Liver (tissue), 9 donors: Measurements from ENCODE around the gene SCAMP5. TPM values are rescaled to one million over a fixed set of nuclear protein-coding genes. Genes with fewer than 3 reads are reported as not detected.

Experiments used
- DNase-seq: peaks from one replicate; pipeline ENCODE4 v3.0.0-alpha.2; 2017; ENCODE audit warnings: low spot score
- H3K27ac ChIP-seq, 2 donors: one replicate each; pipeline ENCODE4 v1.7.0; 2013; ENCODE audit warnings: inconsistent platforms in 2 of 2, low read length in 2 of 2, control low read depth in 1 of 2, low read depth in 1 of 2, mild to moderate bottlenecking in 1 of 2
- H3K27me3 ChIP-seq, 4 donors: one replicate each; pipeline versions ENCODE4 v1.6.1 to v1.7.0; 2013; ENCODE audit warnings: low read length in 3 of 4, inconsistent platforms in 1 of 4, mild to moderate bottlenecking in 1 of 4, moderate library complexity in 1 of 4; ENCODE audit not compliant: control insufficient read depth in 4 of 4, insufficient read depth in 4 of 4
- H3K36me3 ChIP-seq, 4 donors: one replicate each; pipeline versions ENCODE4 v1.6.1 to v1.7.0; 2013; ENCODE audit warnings: low read length in 3 of 4, mild to moderate bottlenecking in 3 of 4, low read depth in 1 of 4, moderate library complexity in 1 of 4; ENCODE audit not compliant: control insufficient read depth in 4 of 4, insufficient read depth in 3 of 4
- H3K4me1 ChIP-seq, 4 donors: one replicate each; pipeline versions ENCODE4 v1.6.1 to v1.7.0; 2013; ENCODE audit warnings: low read length in 3 of 4, mild to moderate bottlenecking in 3 of 4, moderate library complexity in 1 of 4; ENCODE audit not compliant: control insufficient read depth in 4 of 4, insufficient read depth in 4 of 4
- H3K4me3 ChIP-seq, 3 donors: one replicate each; pipeline versions ENCODE4 v1.6.1 to v1.7.0; 2013; ENCODE audit warnings: low read length in 3 of 3, control low read depth in 1 of 3, low read depth in 1 of 3, mild to moderate bottlenecking in 1 of 3
- H3K9ac ChIP-seq, 2 donors: one replicate each; pipeline ENCODE4 v1.7.0; 2013; ENCODE audit warnings: low read length in 2 of 2, mild to moderate bottlenecking in 2 of 2, moderate library complexity in 2 of 2, control low read depth in 1 of 2, low read depth in 1 of 2
- H3K9me3 ChIP-seq, 4 donors: one replicate each; pipeline versions ENCODE4 v1.6.1 to v1.7.0; 2013; ENCODE audit warnings: low read length in 3 of 4; ENCODE audit not compliant: control insufficient read depth in 4 of 4
- EGR1 ChIP-seq, 2 donors: IDR thresholded peaks; 2 replicates each; pipeline ENCODE4 v1.6.1; 2016 to 2018; ENCODE audit warnings: antibody characterized with exemption in 2 of 2, low read depth in 2 of 2
- FOXA1 ChIP-seq: IDR thresholded peaks from 2 replicates; pipeline ENCODE4 v1.6.1; 2016; ENCODE audit warnings: antibody characterized with exemption
- FOXA2 ChIP-seq: IDR thresholded peaks from 2 replicates; pipeline ENCODE4 v1.6.1; 2016; ENCODE audit warnings: antibody characterized with exemption
- GABPA ChIP-seq, 2 donors: IDR thresholded peaks in 1 of 2; conservative IDR thresholded peaks in 1 of 2; 2 replicates each; pipeline ENCODE4 v1.6.1; 2016; ENCODE audit warnings: antibody characterized with exemption in 2 of 2, mild to moderate bottlenecking in 1 of 2, moderate library complexity in 1 of 2
- HNF4A ChIP-seq, 2 donors: conservative IDR thresholded peaks; 2 replicates each; pipeline ENCODE4 v1.6.1; 2016; ENCODE audit warnings: antibody characterized with exemption in 2 of 2, mild to moderate bottlenecking in 2 of 2
- HNF4G ChIP-seq: IDR thresholded peaks from 2 replicates; pipeline ENCODE4 v1.6.1; 2016; ENCODE audit warnings: antibody characterized with exemption
- JUND ChIP-seq, 2 donors: IDR thresholded peaks; 2 replicates each; pipeline ENCODE4 v1.6.1; 2016; ENCODE audit warnings: antibody characterized with exemption in 2 of 2
- NR2F2 ChIP-seq: IDR thresholded peaks from 2 replicates; pipeline ENCODE4 v1.6.1; 2016; ENCODE audit warnings: antibody characterized with exemption
- RAD21 ChIP-seq, 2 donors: IDR thresholded peaks; 2 replicates each; pipeline ENCODE4 v1.6.1; 2016; ENCODE audit warnings: antibody characterized with exemption in 2 of 2, mild to moderate bottlenecking in 2 of 2
- RXRA ChIP-seq, 2 donors: IDR thresholded peaks; 2 replicates each; pipeline ENCODE4 v1.6.1; 2017 to 2018; ENCODE audit warnings: antibody characterized with exemption in 2 of 2, mild to moderate bottlenecking in 1 of 2
- SP1 ChIP-seq: IDR thresholded peaks from 2 replicates; pipeline ENCODE4 v1.6.1; 2018; ENCODE audit warnings: antibody characterized with exemption, mild to moderate bottlenecking
- TAF1 ChIP-seq: conservative IDR thresholded peaks from 2 replicates; pipeline ENCODE4 v1.6.1; 2016; ENCODE audit warnings: antibody characterized with exemption, mild to moderate bottlenecking
- YY1 ChIP-seq: IDR thresholded peaks from 2 replicates; pipeline ENCODE4 v1.6.1; 2016; ENCODE audit warnings: antibody characterized with exemption, mild to moderate bottlenecking
- ZBTB33 ChIP-seq: IDR thresholded peaks from 2 replicates; pipeline ENCODE4 v1.6.1; 2016; ENCODE audit warnings: antibody characterized with exemption
- WGBS: extraction: QIAGEN DNeasy Blood & Tissue Kit; methylation state at CpG from one replicate; pipeline ENCODE4 v1.1.7; 2013; 5-methylcytosine and 5-hydroxymethylcytosine counted together
- polyA plus RNA-seq, 2 donors: library from polyadenylated mRNA; stranded (reverse) in 1 of 2; unstranded in 1 of 2; fragments of 200-250 nt in 1 of 2; fragments of >200 nt in 1 of 2; fragmentation: Nextera tagmentation in 1 of 2; extraction: Ambion mirVana in 1 of 2; gene quantifications; one replicate each; pipeline versions ENCODE4 v1.2.1 to v1.2.3, GENCODE V29; 2013 to 2015
- total RNA-seq, 2 donors: library from RNA; depleted of rRNA; stranded (reverse); fragments of >200 nt; gene quantifications; one replicate each; pipeline ENCODE4 v1.2.3, GENCODE V29; 2014
- TF ChIP-seq, protein P1 (sequence below): IDR thresholded peaks from 2 replicates; pipeline ENCODE4 v1.6.1; 2016; ENCODE audit warnings: antibody characterized with exemption
- TF ChIP-seq, protein P2 (sequence below): fragments of 150-350 bp; IDR thresholded peaks from 2 replicates; pipeline ENCODE4 v1.5.1; 2017; ENCODE audit warnings: improper control_type of control experiment, low read depth, low read length; ENCODE audit not compliant: missing input control
- TF ChIP-seq, protein P3 (sequence below): IDR thresholded peaks from 2 replicates; pipeline ENCODE4 v1.6.1; 2016; ENCODE audit warnings: antibody characterized with exemption
- TF ChIP-seq, protein P4 (sequence below): IDR thresholded peaks from 2 replicates; pipeline ENCODE4 v1.6.1; 2016; ENCODE audit warnings: antibody characterized with exemption, mild to moderate bottlenecking
- donor health status: healthy.
- donor health status: healthy.
- donor health status: healthy.
- donor health status: healthy.
- donor health status: healthy.

Gene SCAMP5
- total and polyA plus RNA-seq, 4 donors = 0.50 to 7.5 (median 5.7) TPM

- TF ChIP-seq EGR1 (IDR thresholded peaks at IDR 0.05; ENCODE audit: low read depth in 2 of 2) = no peak
- TF ChIP-seq, protein P1, sequence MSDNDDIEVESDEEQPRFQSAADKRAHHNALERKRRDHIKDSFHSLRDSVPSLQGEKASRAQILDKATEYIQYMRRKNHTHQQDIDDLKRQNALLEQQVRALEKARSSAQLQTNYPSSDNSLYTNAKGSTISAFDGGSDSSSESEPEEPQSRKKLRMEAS = no peak
- TF ChIP-seq, protein P2, sequence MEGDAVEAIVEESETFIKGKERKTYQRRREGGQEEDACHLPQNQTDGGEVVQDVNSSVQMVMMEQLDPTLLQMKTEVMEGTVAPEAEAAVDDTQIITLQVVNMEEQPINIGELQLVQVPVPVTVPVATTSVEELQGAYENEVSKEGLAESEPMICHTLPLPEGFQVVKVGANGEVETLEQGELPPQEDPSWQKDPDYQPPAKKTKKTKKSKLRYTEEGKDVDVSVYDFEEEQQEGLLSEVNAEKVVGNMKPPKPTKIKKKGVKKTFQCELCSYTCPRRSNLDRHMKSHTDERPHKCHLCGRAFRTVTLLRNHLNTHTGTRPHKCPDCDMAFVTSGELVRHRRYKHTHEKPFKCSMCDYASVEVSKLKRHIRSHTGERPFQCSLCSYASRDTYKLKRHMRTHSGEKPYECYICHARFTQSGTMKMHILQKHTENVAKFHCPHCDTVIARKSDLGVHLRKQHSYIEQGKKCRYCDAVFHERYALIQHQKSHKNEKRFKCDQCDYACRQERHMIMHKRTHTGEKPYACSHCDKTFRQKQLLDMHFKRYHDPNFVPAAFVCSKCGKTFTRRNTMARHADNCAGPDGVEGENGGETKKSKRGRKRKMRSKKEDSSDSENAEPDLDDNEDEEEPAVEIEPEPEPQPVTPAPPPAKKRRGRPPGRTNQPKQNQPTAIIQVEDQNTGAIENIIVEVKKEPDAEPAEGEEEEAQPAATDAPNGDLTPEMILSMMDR = no peak
- TF ChIP-seq RXRA (IDR thresholded peaks at IDR 0.05) = no peak
- no peak for TF ChIP-seq TAF1
- no peak for TF ChIP-seq YY1
- TF ChIP-seq, protein P3, sequence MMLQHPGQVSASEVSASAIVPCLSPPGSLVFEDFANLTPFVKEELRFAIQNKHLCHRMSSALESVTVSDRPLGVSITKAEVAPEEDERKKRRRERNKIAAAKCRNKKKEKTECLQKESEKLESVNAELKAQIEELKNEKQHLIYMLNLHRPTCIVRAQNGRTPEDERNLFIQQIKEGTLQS = no peak
- no peak for TF ChIP-seq FOXA1
- TF ChIP-seq SP1 = no peak
- TF ChIP-seq GABPA (IDR thresholded peaks at IDR 0.05 in 1 of 2, conservative IDR thresholded peaks at IDR 0.05 in 1 of 2) = no peak
- TF ChIP-seq RAD21 (IDR thresholded peaks at IDR 0.05) = no peak
- TF ChIP-seq HNF4G = no peak
- TF ChIP-seq HNF4A (conservative IDR thresholded peaks at IDR 0.05) = no peak
- TF ChIP-seq, protein P4, sequence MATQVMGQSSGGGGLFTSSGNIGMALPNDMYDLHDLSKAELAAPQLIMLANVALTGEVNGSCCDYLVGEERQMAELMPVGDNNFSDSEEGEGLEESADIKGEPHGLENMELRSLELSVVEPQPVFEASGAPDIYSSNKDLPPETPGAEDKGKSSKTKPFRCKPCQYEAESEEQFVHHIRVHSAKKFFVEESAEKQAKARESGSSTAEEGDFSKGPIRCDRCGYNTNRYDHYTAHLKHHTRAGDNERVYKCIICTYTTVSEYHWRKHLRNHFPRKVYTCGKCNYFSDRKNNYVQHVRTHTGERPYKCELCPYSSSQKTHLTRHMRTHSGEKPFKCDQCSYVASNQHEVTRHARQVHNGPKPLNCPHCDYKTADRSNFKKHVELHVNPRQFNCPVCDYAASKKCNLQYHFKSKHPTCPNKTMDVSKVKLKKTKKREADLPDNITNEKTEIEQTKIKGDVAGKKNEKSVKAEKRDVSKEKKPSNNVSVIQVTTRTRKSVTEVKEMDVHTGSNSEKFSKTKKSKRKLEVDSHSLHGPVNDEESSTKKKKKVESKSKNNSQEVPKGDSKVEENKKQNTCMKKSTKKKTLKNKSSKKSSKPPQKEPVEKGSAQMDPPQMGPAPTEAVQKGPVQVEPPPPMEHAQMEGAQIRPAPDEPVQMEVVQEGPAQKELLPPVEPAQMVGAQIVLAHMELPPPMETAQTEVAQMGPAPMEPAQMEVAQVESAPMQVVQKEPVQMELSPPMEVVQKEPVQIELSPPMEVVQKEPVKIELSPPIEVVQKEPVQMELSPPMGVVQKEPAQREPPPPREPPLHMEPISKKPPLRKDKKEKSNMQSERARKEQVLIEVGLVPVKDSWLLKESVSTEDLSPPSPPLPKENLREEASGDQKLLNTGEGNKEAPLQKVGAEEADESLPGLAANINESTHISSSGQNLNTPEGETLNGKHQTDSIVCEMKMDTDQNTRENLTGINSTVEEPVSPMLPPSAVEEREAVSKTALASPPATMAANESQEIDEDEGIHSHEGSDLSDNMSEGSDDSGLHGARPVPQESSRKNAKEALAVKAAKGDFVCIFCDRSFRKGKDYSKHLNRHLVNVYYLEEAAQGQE = no peak
- no peak for TF ChIP-seq JUND (IDR thresholded peaks at IDR 0.05)
- no peak for TF ChIP-seq FOXA2
- TF ChIP-seq ZBTB33 = no peak
- TF ChIP-seq NR2F2 = no peak
- no peaks in the 10 kb centered on the region for H3K9me3 ChIP-seq
- no peak overlapping the region for H3K4me3 ChIP-seq
- H3K27me3 ChIP-seq = no peaks in the 10 kb centered on the region
- H3K36me3 ChIP-seq = no peaks in the 10 kb centered on the region
- H3K27ac ChIP-seq = no peak overlapping the region
- 75% methylated on average over 1 of the region's 1 CpG for WGBS
- H3K9ac ChIP-seq = no peak overlapping the region
- no peak for DNase-seq
- H3K4me1 ChIP-seq = no peaks in the 10 kb centered on the region
Measured at GRCh38 chr15:75065467-75065850, 70.1 kb downstream of the SCAMP5 start.
